ENCODE data around the gene FNIP1. TPM values are rescaled to one million over a fixed set of nuclear protein-coding genes. Genes with fewer than 3 reads are reported as not detected.

The FNIP1 gene
- total RNA-seq, 1 donor from 2014 or later, result 28.5 TPM

DNA sequence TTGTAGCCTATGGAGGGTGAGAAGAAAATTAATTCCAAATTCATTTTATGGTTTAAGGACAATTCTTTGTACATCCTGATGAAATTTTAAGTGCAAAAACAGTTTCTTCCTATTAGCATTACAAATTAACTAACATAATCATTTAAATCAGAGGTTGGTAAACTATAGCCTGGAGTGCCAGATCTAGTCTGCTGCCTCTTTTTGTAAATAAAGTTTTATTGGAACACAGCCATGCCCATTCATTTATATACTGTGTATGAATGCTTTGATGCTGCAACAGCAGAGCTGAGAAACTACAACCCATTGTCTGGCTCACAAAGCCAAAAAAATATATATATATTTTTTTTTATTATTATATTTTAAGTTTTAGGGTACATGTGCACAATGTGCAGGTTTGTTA, 80.2 kb downstream of the FNIP1 start:
- Histone ChIP-seq H4K20me1 (ENCODE audit: insufficient read depth, low read length) (peaks cover 18% of the 10 kb centered on the region), H3K4me2 (ENCODE audit: low read length) (no peak overlapping the region), H3K9ac (ENCODE audit: low read length) (no peak overlapping the region), H3K27me3 (ENCODE audit: insufficient read depth, low read length) (no peaks in the 10 kb centered on the region), H2AFZ (ENCODE audit: low read depth, low read length) (no peak overlapping the region), H3K9me3 (ENCODE audit: insufficient read depth, low read depth, low read length) (no peaks in the 10 kb centered on the region), H3K79me2 (ENCODE audit: insufficient read depth, low read length) (no peaks in the 10 kb centered on the region), H3K4me3 (ENCODE audit: insufficient read depth, low read depth, low read length) (no peak overlapping the region), H3K4me1 (ENCODE audit: insufficient read depth, low read length) (no peaks in the 10 kb centered on the region), H3K27ac (ENCODE audit: low read depth, low read length) (no peak overlapping the region), H3K36me3 (ENCODE audit: insufficient read depth, low read length) (no peaks in the 10 kb centered on the region)
- Mint-ChIP-seq H3K27ac (ENCODE audit: unreplicated experiment) (no peak overlapping the region), H3K27me3 (ENCODE audit: low read depth, unreplicated experiment) (no peaks in the 10 kb centered on the region), H3K4me1 (ENCODE audit: low read depth, unreplicated experiment) (no peaks in the 10 kb centered on the region), H3K4me3 (ENCODE audit: unreplicated experiment) (no peak overlapping the region), H3K36me3 (ENCODE audit: low read depth, unreplicated experiment) (peaks cover 18% of the 10 kb centered on the region), H3K9me3 (ENCODE audit: unreplicated experiment) (no peaks in the 10 kb centered on the region)
- no peak for DNase-seq (ENCODE audit: low read depth)
- TF ChIP-seq, protein P1, sequence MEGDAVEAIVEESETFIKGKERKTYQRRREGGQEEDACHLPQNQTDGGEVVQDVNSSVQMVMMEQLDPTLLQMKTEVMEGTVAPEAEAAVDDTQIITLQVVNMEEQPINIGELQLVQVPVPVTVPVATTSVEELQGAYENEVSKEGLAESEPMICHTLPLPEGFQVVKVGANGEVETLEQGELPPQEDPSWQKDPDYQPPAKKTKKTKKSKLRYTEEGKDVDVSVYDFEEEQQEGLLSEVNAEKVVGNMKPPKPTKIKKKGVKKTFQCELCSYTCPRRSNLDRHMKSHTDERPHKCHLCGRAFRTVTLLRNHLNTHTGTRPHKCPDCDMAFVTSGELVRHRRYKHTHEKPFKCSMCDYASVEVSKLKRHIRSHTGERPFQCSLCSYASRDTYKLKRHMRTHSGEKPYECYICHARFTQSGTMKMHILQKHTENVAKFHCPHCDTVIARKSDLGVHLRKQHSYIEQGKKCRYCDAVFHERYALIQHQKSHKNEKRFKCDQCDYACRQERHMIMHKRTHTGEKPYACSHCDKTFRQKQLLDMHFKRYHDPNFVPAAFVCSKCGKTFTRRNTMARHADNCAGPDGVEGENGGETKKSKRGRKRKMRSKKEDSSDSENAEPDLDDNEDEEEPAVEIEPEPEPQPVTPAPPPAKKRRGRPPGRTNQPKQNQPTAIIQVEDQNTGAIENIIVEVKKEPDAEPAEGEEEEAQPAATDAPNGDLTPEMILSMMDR (IDR thresholded peaks at IDR 0.05; ENCODE audit: insufficient read depth, low read depth, low read length), result no peak
- no peak for TF ChIP-seq EZH2 (IDR thresholded peaks at IDR 0.05; ENCODE audit: insufficient read depth, low read length)
- FAIRE-seq, result no peak

DNA sequence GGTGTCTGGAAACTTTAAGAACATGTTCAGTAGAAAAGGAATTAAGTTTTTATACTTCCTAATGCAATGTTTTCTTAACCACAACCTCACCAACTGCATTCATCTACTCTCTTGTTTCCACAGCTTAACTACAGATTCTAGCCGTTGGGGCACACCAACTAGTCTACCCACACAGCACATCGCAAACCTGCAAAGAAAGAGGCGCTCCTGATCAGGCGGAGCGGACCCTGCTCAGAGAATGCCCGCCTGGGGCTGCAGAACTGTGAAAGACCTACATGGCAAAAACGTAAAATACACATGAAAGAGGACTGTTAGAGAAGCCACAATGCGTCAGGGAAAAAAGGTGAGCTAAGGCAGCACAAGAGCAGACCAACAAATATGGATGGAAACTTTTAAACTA, 86.4 kb downstream of the FNIP1 start:
- Mint-ChIP-seq H3K27ac (ENCODE audit: unreplicated experiment) (no peak overlapping the region), H3K4me3 (ENCODE audit: unreplicated experiment) (no peak overlapping the region)
- no peak for FAIRE-seq

DNA sequence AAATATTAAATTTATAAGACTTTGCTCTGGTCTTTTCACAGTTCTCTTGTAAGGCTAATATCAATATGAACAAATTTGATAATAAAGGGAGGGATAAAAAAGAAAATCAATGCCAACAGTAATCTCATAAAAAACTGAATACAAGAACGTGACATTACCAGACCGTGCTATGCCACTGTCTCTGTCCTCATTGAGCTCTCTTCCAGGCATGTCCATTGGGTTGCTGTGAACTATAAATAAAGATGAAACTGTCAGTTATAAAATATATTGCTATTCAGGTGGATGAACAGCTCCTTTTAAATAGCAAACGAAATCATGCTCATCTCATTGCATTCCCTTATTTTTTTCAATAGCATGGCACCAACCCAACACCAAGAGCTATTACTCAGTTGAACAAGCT, 87.8 kb downstream of the FNIP1 start:
- FAIRE-seq, result no peak
- no peaks in the 10 kb centered on the region for H3K27me3 Mint-ChIP-seq (ENCODE audit: low read depth, unreplicated experiment)
- no peak overlapping the region for H3K4me3 Mint-ChIP-seq (ENCODE audit: unreplicated experiment)
- H3K27ac ChIP-seq (ENCODE audit: low read depth, low read length), result no peak overlapping the region
- no peak for DNase-seq (ENCODE audit: low read depth)
- peaks cover 10% of the 10 kb centered on the region for H3K36me3 Mint-ChIP-seq (ENCODE audit: low read depth, unreplicated experiment)
- TF ChIP-seq, protein P1 (IDR thresholded peaks at IDR 0.05; ENCODE audit: insufficient read depth, low read depth, low read length), result no peak
- no peak for TF ChIP-seq EZH2 (IDR thresholded peaks at IDR 0.05; ENCODE audit: insufficient read depth, low read length)
- no peaks in the 10 kb centered on the region for H4K20me1 ChIP-seq (ENCODE audit: insufficient read depth, low read length)
- H3K27ac Mint-ChIP-seq (ENCODE audit: unreplicated experiment), result no peak overlapping the region
- no peaks in the 10 kb centered on the region for H3K27me3 ChIP-seq (ENCODE audit: insufficient read depth, low read length)
- H3K9me3 ChIP-seq (ENCODE audit: insufficient read depth, low read depth, low read length), result no peaks in the 10 kb centered on the region
- H3K36me3 ChIP-seq (ENCODE audit: insufficient read depth, low read length), result peaks cover 20% of the 10 kb centered on the region
- no peak overlapping the region for H3K4me2 ChIP-seq (ENCODE audit: low read length)
- H3K9ac ChIP-seq (ENCODE audit: low read length), result no peak overlapping the region
- no peaks in the 10 kb centered on the region for H3K4me1 ChIP-seq (ENCODE audit: insufficient read depth, low read length)
- H3K79me2 ChIP-seq (ENCODE audit: insufficient read depth, low read length), result no peaks in the 10 kb centered on the region
- no peaks in the 10 kb centered on the region for H3K9me3 Mint-ChIP-seq (ENCODE audit: unreplicated experiment)
- H3K4me1 Mint-ChIP-seq (ENCODE audit: low read depth, unreplicated experiment), result no peaks in the 10 kb centered on the region
- no peak overlapping the region for H2AFZ ChIP-seq (ENCODE audit: low read depth, low read length)
- no peak overlapping the region for H3K4me3 ChIP-seq (ENCODE audit: insufficient read depth, low read depth, low read length)

More for the DNA sequence above, 86.4 kb downstream of the FNIP1 start:
- Histone ChIP-seq H3K4me1 (ENCODE audit: insufficient read depth, low read length) (no peaks in the 10 kb centered on the region), H2AFZ (ENCODE audit: low read depth, low read length) (no peak overlapping the region), H4K20me1 (ENCODE audit: insufficient read depth, low read length) (peaks cover 4% of the 10 kb centered on the region), H3K27ac (ENCODE audit: low read depth, low read length) (no peak overlapping the region), H3K9me3 (ENCODE audit: insufficient read depth, low read depth, low read length) (no peaks in the 10 kb centered on the region), H3K4me3 (ENCODE audit: insufficient read depth, low read depth, low read length) (no peak overlapping the region), H3K27me3 (ENCODE audit: insufficient read depth, low read length) (no peaks in the 10 kb centered on the region), H3K79me2 (ENCODE audit: insufficient read depth, low read length) (no peaks in the 10 kb centered on the region), H3K9ac (ENCODE audit: low read length) (no peak overlapping the region), H3K4me2 (ENCODE audit: low read length) (no peak overlapping the region), H3K36me3 (ENCODE audit: insufficient read depth, low read length) (peaks cover 17% of the 10 kb centered on the region)
- Mint-ChIP-seq H3K36me3 (ENCODE audit: low read depth, unreplicated experiment) (peaks cover 15% of the 10 kb centered on the region), H3K27me3 (ENCODE audit: low read depth, unreplicated experiment) (no peaks in the 10 kb centered on the region), H3K9me3 (ENCODE audit: unreplicated experiment) (no peaks in the 10 kb centered on the region), H3K4me1 (ENCODE audit: low read depth, unreplicated experiment) (no peaks in the 10 kb centered on the region)
- DNase-seq (ENCODE audit: low read depth), result no peak
- TF ChIP-seq, protein P1 (IDR thresholded peaks at IDR 0.05; ENCODE audit: insufficient read depth, low read depth, low read length), result no peak
- no peak for TF ChIP-seq EZH2 (IDR thresholded peaks at IDR 0.05; ENCODE audit: insufficient read depth, low read length)

Measured in astrocyte (in vitro differentiated cells and primary cell).